ENCODE measurements around the gene FOXD4L6.
"Not testable (repeated sequence)": the region's sequence is repeated elsewhere in the genome, so short reads cannot be mapped to it uniquely, and the experiment has no call there.

DNA sequence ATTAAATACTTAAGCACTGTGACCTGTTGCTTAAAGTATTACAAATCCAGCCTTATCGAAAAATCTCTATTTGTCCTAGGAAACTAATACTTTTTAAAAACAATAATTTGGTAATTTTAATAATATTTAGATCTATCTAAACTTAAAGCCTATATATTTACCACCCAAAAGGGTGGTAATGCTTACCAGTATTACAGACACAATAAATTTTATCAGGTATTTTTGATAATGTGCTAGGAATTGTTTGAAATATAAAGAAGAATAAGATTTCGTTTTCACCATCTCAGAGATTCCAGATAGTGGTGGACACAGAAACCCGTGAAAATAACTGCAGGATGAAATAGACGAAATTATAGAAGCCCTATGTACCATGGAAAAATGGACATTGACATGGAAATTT is 7.8 kb downstream of the FOXD4L6 start:
- TF ChIP-seq, protein P1, sequence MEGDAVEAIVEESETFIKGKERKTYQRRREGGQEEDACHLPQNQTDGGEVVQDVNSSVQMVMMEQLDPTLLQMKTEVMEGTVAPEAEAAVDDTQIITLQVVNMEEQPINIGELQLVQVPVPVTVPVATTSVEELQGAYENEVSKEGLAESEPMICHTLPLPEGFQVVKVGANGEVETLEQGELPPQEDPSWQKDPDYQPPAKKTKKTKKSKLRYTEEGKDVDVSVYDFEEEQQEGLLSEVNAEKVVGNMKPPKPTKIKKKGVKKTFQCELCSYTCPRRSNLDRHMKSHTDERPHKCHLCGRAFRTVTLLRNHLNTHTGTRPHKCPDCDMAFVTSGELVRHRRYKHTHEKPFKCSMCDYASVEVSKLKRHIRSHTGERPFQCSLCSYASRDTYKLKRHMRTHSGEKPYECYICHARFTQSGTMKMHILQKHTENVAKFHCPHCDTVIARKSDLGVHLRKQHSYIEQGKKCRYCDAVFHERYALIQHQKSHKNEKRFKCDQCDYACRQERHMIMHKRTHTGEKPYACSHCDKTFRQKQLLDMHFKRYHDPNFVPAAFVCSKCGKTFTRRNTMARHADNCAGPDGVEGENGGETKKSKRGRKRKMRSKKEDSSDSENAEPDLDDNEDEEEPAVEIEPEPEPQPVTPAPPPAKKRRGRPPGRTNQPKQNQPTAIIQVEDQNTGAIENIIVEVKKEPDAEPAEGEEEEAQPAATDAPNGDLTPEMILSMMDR (IDR thresholded peaks at IDR 0.05): not testable (repeated sequence)
- TF ChIP-seq EZH2 (IDR thresholded peaks at IDR 0.05): not testable (repeated sequence)

All from neural progenitor cell (in vitro differentiated cells).